HG03039 (cell line): ENCODE data around the gene BSPRY.
"Not testable (repeated sequence)": the region's sequence is repeated elsewhere in the genome, so short reads cannot be mapped to it uniquely, and the experiment has no call there.

Experiments used
- ATAC-seq: cut with Tn5 transposase; IDR thresholded peaks from one replicate; pipeline ENCODE4 v1.9.1; 2021; ENCODE audit warnings: mild to moderate bottlenecking, moderate library complexity; ENCODE audit not compliant: unreplicated experiment

The BSPRY gene

GRCh38 chr9:113340011-113340699 lies 9.2 kb upstream of the BSPRY start, which contains the start of gene WDR31:
Gene WDR31, minus strand, starts transcription at chr9:113340275. Its CDS starts 8,253 bp downstream, at chr9:113332022.
- ATAC-seq = peak; percentile 95

DNA sequence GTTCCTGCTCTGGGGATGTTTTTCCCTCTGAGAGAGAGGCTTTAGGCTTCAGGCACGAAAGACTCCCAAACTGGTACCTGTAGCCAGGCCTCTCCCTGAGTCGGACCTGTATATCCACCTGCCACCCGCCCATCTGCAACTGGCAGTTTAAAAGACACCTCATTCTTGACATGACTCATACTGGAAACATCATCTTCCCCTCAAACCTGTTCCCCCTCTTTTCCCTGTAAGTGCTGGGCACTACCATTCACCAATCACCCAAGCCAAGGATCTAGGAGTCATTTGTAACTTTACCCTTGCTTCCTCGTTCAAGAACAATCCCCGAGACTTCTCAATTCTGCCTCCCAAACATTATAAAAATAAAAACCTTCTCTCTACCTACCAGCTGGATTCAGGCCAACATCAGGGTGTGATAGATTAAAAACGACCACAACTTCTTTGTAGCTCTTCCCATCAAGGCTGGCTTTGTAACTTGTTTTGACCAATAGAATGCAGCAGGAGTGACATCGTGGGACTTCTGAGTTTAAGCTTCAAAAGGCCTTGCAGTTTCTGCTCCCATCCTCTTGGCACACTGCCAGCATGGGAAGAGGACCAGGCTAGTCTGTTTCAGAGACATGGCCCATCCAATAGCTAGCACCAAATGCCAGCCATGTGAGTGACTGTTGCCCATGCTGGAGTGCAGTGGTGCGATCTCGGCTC lies 7.5 kb upstream of the BSPRY start:
- no peak for ATAC-seq

DNA sequence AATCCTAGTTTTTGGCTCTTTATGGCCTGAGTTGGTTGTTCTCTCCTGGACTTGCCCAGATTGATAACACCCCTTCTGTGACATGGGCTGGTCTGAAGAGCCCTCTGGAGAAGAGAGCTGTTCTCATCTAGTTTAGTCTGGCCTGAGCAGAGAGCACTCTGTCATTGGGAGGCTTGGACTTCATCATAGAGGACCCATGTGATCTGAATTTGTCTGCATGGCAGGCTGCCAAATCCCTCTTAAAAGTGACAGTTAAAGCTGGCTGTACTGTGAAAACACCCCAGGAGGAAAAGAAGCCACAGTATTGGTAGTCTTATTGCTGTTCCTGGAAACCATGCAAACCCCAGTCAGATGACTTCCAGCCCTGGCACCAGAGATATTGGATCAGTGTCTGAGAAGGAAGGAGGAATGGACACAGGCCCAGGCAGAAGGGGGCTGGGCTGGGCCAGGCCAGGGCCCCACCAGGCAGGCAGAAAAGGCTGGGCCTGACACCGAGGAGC lies 5.6 kb upstream of the BSPRY start:
- ATAC-seq = no peak

DNA sequence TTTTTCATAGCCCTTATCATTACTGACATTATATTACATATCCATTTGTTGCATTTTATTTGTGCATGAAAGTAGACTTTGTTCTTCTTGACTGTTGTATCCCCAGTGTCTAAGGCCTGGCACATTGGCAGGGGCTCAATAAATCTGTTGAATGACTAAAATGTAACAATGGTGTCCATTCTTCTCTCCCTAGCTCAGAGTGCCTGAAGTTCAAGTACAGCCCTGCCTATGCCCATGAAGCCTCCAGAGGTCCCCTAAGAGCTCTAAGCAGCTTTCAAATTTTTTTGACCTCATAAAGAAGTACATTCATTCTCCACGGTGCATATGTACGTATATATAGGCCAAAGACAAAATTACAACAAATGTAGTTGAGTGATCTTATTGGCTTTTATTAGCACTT lies 4.2 kb upstream of the BSPRY start:
- no peak for ATAC-seq

- ATAC-seq = no peak
Measured at GRCh38 chr9:113345671-113346070, 3.7 kb upstream of the BSPRY start.

GRCh38 chr9:113348437-113348836 lies 904 bp upstream of the BSPRY start:
- no peak for ATAC-seq

DNA sequence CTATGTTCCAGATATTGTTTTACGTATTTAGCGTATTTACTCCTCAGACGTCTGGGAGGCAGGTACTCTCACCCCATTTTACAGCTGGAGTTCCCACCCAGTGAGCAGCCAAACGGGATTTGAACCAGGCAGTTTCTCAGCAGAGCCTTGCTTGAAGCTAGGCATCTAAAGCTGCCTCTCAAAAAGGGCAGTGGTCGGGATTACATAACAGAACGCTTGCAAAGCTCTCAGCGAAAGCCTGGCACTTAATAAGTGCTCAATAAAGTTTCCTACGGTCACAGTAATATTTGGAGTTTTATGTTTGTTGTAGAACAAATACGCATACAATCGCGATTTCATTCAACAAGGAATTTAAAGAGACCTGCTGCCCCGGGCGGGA lies 286 bp upstream of the BSPRY start:
- ATAC-seq = no peak

DNA sequence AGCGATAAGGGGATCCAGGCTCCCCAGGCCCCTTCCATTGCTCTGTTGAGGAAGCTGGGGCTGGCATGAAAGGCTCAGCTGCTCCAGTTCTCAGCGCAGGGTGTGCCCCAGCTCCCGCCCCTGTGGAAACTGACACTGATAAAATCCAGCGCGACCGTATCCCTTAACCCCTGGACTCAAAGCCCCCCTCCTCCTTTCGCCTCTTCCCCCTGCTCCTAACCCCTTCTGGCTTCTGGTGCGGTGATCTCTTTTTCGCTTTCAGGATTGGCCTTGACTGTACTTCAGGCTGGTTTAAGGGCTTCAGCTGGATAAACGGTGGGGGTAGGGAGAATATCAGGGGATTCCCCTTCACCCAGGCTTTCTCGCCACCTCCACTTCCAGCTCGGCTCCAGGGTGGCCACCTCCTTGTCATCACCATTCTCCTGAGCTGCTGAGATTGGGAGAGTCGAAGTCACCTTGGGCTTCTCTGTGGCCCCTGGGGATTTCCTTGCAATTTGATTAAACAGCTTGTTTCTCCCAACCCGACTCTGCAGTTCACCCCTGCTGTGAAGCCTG lies 843 bp downstream of the BSPRY start:
- no peak for ATAC-seq

- ATAC-seq = no peak
Measured at GRCh38 chr9:113350937-113351336, 1.6 kb downstream of the BSPRY start.

DNA sequence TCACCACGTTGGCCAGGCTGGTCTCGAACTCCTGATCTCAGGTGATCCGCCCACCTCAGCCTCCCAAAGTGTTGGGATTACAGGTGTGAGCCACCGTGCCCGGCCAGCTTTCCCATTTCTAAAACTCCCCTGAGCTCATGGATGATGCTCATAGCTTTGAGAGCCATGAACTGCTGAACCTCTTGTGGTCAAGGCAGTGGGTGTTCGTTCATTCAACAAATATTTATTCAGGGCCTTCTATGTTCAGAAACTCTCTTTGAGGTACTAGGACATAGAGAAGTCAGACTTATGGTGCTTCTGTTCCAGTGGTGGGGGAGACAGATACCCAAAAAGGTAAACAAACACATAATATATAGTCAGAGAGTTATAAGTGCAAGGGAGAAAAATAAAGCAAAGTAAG lies 2.7 kb downstream of the BSPRY start:
- no peak for ATAC-seq

- ATAC-seq = no peak
Measured at GRCh38 chr9:113352411-113352810, 3.1 kb downstream of the BSPRY start.

GRCh38 chr9:113355040-113355596 lies 5.8 kb downstream of the BSPRY start:
- no peak for ATAC-seq

- ATAC-seq = no peak
Measured at GRCh38 chr9:113356686-113357292, 7.4 kb downstream of the BSPRY start.

DNA sequence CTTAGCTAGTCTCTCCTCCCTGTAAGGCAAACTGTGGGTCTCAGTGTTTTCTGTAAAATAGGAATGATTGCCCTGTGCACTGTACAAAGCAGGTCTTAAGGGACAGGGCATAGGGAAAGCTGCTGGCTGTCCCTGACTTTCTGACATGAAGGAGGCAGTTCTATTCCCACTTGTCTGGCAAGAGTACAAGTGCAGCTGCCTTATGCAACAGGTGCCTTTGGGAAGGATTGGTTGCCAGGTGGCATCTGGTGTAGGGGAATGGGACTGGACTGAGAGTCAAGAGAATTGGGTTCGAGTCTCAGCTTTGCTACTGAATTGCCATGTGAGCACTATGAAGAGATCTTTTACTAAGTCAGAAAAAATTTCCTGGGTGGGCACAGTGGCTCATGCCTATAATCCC lies 10.0 kb downstream of the BSPRY start:
- ATAC-seq = no peak

- no peak for ATAC-seq
Measured at GRCh38 chr9:113360242-113360842, 11.0 kb downstream of the BSPRY start.

GRCh38 chr9:113361304-113362018 lies 12.1 kb downstream of the BSPRY start:
- ATAC-seq = no peak

- no peak for ATAC-seq
Measured at GRCh38 chr9:113363336-113363735, 14.0 kb downstream of the BSPRY start.

DNA sequence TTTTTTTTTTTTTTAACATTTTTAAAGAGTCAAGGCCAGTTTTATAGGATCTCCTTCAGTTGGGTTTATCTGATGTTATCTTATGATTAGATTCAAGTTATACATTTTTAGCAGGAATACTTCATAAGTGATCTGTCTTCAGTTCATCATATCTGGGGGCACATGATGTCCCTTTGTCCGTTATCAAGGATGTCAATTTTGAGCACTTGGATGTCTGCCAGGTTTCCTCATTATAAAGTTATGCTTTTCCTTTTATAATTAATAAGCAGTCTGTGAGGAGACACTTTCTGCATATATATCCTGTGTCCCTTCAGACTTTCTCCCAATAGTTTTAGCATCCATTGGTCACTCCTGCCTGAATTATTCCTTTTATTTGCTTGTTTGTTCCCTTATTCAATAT lies 15.6 kb downstream of the BSPRY start:
- ATAC-seq = no peak

DNA sequence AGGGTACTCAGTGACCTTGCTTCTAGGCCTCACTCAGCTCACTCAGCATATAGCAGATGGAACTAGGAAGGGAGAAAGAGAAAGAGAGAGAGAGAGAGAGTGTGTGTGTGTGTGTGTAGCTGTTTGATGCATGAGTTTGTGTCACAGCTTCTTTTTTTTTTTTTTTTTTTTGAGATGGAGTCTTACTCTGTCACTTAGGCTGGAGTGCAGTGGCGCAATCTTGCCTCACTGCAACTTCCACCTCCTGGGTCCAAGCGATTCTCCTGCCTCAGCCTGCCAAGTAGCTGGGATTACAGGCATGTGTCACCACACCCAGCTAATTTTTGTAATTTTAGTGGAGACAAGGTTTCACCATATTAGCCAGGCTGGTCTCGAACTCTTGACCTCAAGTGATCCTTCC lies 16.3 kb downstream of the BSPRY start:
- ATAC-seq = not testable (repeated sequence)

- no peak for ATAC-seq
Measured at GRCh38 chr9:113368348-113368981, 19.1 kb downstream of the BSPRY start.
